H9 (cell line): Measurements from ENCODE around the gene LIPM. TPM values are rescaled to one million over a fixed set of nuclear protein-coding genes. Genes with fewer than 3 reads are reported as not detected.

Experiments
- DNase-seq: peaks from one replicate; pipeline ENCODE4 v3.0.0-alpha.2; 2017
- H2AFZ ChIP-seq: one replicate; pipeline ENCODE4 v1.6.1; 2013; ENCODE audit warnings: mild to moderate bottlenecking, low read length, control low read depth, moderate library complexity
- H2AK5ac ChIP-seq: 2 replicates; pipeline ENCODE4 v1.6.1; 2013; ENCODE audit warnings: low read length, control low read depth, mixed read lengths; ENCODE audit not compliant: insufficient read length
- H2BK120ac ChIP-seq: one replicate; pipeline ENCODE4 v1.6.1; 2013; ENCODE audit warnings: low read depth, mild to moderate bottlenecking, low read length, control low read depth, inconsistent platforms; ENCODE audit not compliant: poor library complexity, severe bottlenecking
- H2BK12ac ChIP-seq: 2 replicates; pipeline ENCODE4 v1.6.1; 2013; ENCODE audit warnings: low read length, control low read depth, mixed read lengths, low read depth; ENCODE audit not compliant: insufficient read length
- H2BK15ac ChIP-seq: 2 replicates; pipeline ENCODE4 v1.6.1; 2013; ENCODE audit warnings: low read depth, low read length, control low read depth
- H2BK20ac ChIP-seq: one replicate; pipeline ENCODE4 v1.6.1; 2013; ENCODE audit warnings: low read depth, mild to moderate bottlenecking, low read length, control low read depth, inconsistent platforms; ENCODE audit not compliant: poor library complexity, severe bottlenecking
- H2BK5ac ChIP-seq: 2 replicates; pipeline ENCODE4 v1.6.1; 2013; ENCODE audit warnings: low read length, control low read depth, mixed read lengths; ENCODE audit not compliant: insufficient read length
- H3K14ac ChIP-seq: 2 replicates; pipeline ENCODE4 v1.6.1; 2013; ENCODE audit warnings: low read length, control low read depth; ENCODE audit not compliant: insufficient read depth
- H3K18ac ChIP-seq: 2 replicates; pipeline ENCODE4 v1.6.1; 2013; ENCODE audit warnings: low read depth, mild to moderate bottlenecking, mixed read lengths, low read length, control low read depth; ENCODE audit not compliant: insufficient read length
- H3K23ac ChIP-seq: 2 replicates; pipeline ENCODE4 v1.6.1; 2013; ENCODE audit warnings: low read length, control low read depth, mixed read lengths, low read depth; ENCODE audit not compliant: insufficient read length
- H3K23me2 ChIP-seq: 2 replicates; pipeline ENCODE4 v1.6.1; 2013; ENCODE audit warnings: low read depth, mild to moderate bottlenecking, mixed read lengths, low read length, control low read depth; ENCODE audit not compliant: insufficient read length, poor library complexity, severe bottlenecking
- H3K27ac ChIP-seq: 2 replicates; pipeline ENCODE4 v1.5.1; 2013; ENCODE audit warnings: low read length, control low read depth, mixed read lengths, low read depth; ENCODE audit not compliant: insufficient read length
- H3K27me3 ChIP-seq: 2 replicates; pipeline ENCODE4 v1.6.1; 2013; ENCODE audit warnings: low read length, control low read depth, inconsistent platforms; ENCODE audit not compliant: insufficient read depth
- H3K4ac ChIP-seq: 2 replicates; pipeline ENCODE4 v1.6.1; 2013; ENCODE audit warnings: low read depth, mild to moderate bottlenecking, control low read depth, inconsistent platforms, low read length, moderate library complexity
- H3K4me1 ChIP-seq: 2 replicates; pipeline ENCODE4 v1.6.1; 2013; ENCODE audit warnings: low read length, control low read depth, inconsistent platforms; ENCODE audit not compliant: insufficient read depth
- H3K4me2 ChIP-seq: 2 replicates; pipeline ENCODE4 v1.6.1; 2013; ENCODE audit warnings: low read length, control low read depth, mixed read lengths; ENCODE audit not compliant: insufficient read length, insufficient read depth
- H3K56ac ChIP-seq: 2 replicates; pipeline ENCODE4 v1.6.1; 2013; ENCODE audit warnings: low read depth, mild to moderate bottlenecking, mixed read lengths, low read length, control low read depth; ENCODE audit not compliant: insufficient read length
- H3K79me1 ChIP-seq: 2 replicates; pipeline ENCODE4 v1.6.1; 2013; ENCODE audit warnings: low read depth, mild to moderate bottlenecking, moderate library complexity, low read length, control low read depth, inconsistent platforms; ENCODE audit not compliant: insufficient read depth, poor library complexity, severe bottlenecking
- H3K79me2 ChIP-seq: 2 replicates; pipeline ENCODE4 v1.6.1; 2013; ENCODE audit warnings: low read length, control low read depth, inconsistent platforms; ENCODE audit not compliant: insufficient read depth
- H3K9ac ChIP-seq: 2 replicates; pipeline ENCODE4 v1.6.1; 2013; ENCODE audit warnings: low read length, control low read depth, mixed read lengths; ENCODE audit not compliant: insufficient read length; ENCODE audit errors: extremely low read depth
- H3K9me3 ChIP-seq: one replicate; pipeline ENCODE4 v1.6.1; 2013; ENCODE audit warnings: low read depth, low read length, inconsistent platforms; ENCODE audit not compliant: control insufficient read depth
- H3T11ph ChIP-seq: one replicate; pipeline ENCODE4 v1.6.1; 2013; ENCODE audit warnings: mild to moderate bottlenecking, low read length, control low read depth, inconsistent platforms
- H4K20me1 ChIP-seq: one replicate; pipeline ENCODE4 v1.6.1; 2013; ENCODE audit not compliant: control insufficient read depth, insufficient read length, insufficient read depth
- H4K5ac ChIP-seq: 2 replicates; pipeline ENCODE4 v1.6.1; 2013; ENCODE audit warnings: low read depth, mild to moderate bottlenecking, mixed read lengths, low read length, control low read depth; ENCODE audit not compliant: insufficient read length
- H4K8ac ChIP-seq: replicated peaks from 2 replicates; pipeline ENCODE4 v1.6.1; 2013; ENCODE audit warnings: low read length, control low read depth, mixed read lengths, low read depth; ENCODE audit not compliant: insufficient read length
- H4K91ac ChIP-seq: 2 replicates; pipeline ENCODE4 v1.6.1; 2013; ENCODE audit warnings: low read depth, mild to moderate bottlenecking, moderate library complexity, mixed read lengths, low read length, control low read depth; ENCODE audit not compliant: insufficient read length
- H3K27ac Mint-ChIP-seq, 3 experiments: 2 replicates in 2 of 3; 3 replicates in 1 of 3; pipeline ENCODE4 v1.8.0; 2020 to 2021; ENCODE audit warnings: mixed read lengths in 3 of 3, mild to moderate bottlenecking in 1 of 3, moderate library complexity in 1 of 3
- H3K27me3 Mint-ChIP-seq: 2 replicates; pipeline ENCODE4 v1.8.0; 2021; ENCODE audit warnings: low read depth, mild to moderate bottlenecking, moderate library complexity, mixed read lengths
- H3K36me3 Mint-ChIP-seq, 3 experiments: 2 replicates in 2 of 3; 3 replicates in 1 of 3; pipeline ENCODE4 v1.8.0; 2020 to 2021; ENCODE audit warnings: low read depth in 3 of 3, mixed read lengths in 3 of 3; ENCODE audit not compliant: insufficient read depth in 1 of 3
- H3K4me1 Mint-ChIP-seq, 2 experiments: 2 replicates each; pipeline ENCODE4 v1.8.0; 2020; ENCODE audit warnings: mixed read lengths in 2 of 2
- H3K4me3 Mint-ChIP-seq, 2 experiments: 2 replicates in 1 of 2; 3 replicates in 1 of 2; pipeline ENCODE4 v1.8.0; 2020 to 2021; ENCODE audit warnings: mild to moderate bottlenecking in 2 of 2, mixed read lengths in 2 of 2, moderate library complexity in 1 of 2
- H3K9me3 Mint-ChIP-seq, 2 experiments: 2 replicates in 1 of 2; 3 replicates in 1 of 2; pipeline ENCODE4 v1.8.0; 2020; ENCODE audit warnings: mild to moderate bottlenecking in 2 of 2, mixed read lengths in 2 of 2, moderate library complexity in 1 of 2
- CTCF ChIP-seq: fragments of 200-600 bp; sonication (generic); conservative IDR thresholded peaks from 3 replicates; pipeline ENCODE4 v1.8.0; 2021; ENCODE audit warnings: antibody characterized with exemption, mild to moderate bottlenecking
- WGBS: extraction: QIAGEN DNeasy Blood & Tissue Kit; methylation state at CpG from one replicate; pipeline ENCODE4 v1.1.7; 2013; ENCODE audit warnings: missing lambda C conversion rate, low lambda C conversion rate, mixed read lengths; ENCODE audit not compliant: insufficient read length; ENCODE audit errors: extremely low coverage; 5-methylcytosine and 5-hydroxymethylcytosine counted together
- total RNA-seq: library from RNA; stranded (reverse); gene quantifications from 2 replicates; pipeline ENCODE4 v1.2.1, GENCODE V29; 2021

Gene LIPM
- total RNA-seq, 1 experiment from 2014 or later = not detected

GRCh38 chr10:88841316-88842111 is 39.0 kb downstream of the LIPM start:
- H3K27ac ChIP-seq = no peak overlapping the region
- no peaks in the 10 kb centered on the region for H3K27me3 ChIP-seq
- H3K23ac ChIP-seq = no peak overlapping the region
- no peak overlapping the region for H2AK5ac ChIP-seq
- no peaks in the 10 kb centered on the region for H3K9me3 ChIP-seq
- no peak overlapping the region for H3T11ph ChIP-seq
- no peak overlapping the region for H2BK15ac ChIP-seq
- no peak overlapping the region for H2AFZ ChIP-seq
- no peak overlapping the region for H3K4me2 ChIP-seq
- no peak overlapping the region for H3K56ac ChIP-seq
- no peak overlapping the region for H2BK12ac ChIP-seq
- Mint-ChIP-seq H3K27me3 (no peaks in the 10 kb centered on the region; the same call in 1 of the 2 replicates), H3K36me3 (no peaks in the 10 kb centered on the region), H3K27ac (no peak overlapping the region), H3K4me3 (no peak overlapping the region), H3K4me1 (peaks cover 0 to 3% of the 10 kb centered on the region in 2 experiments; a peak in 3 of 4 replicates), H3K9me3 (no peaks in the 10 kb centered on the region)
- H3K23me2 ChIP-seq = no peaks in the 10 kb centered on the region
- H3K79me2 ChIP-seq = no peaks in the 10 kb centered on the region
- H2BK20ac ChIP-seq = no peak overlapping the region
- no peak overlapping the region for H4K8ac ChIP-seq
- H3K9ac ChIP-seq = no peak overlapping the region
- no CpG with 5 or more reads among the region's 6 CpGs for WGBS
- H4K5ac ChIP-seq = no peak overlapping the region
- H4K91ac ChIP-seq = no peak overlapping the region
- TF ChIP-seq CTCF = no peak
- H4K20me1 ChIP-seq = no peaks in the 10 kb centered on the region
- no peak for DNase-seq
- H3K14ac ChIP-seq = no peak overlapping the region
- H3K4ac ChIP-seq = no peak overlapping the region
- H3K18ac ChIP-seq = no peak overlapping the region
- no peaks in the 10 kb centered on the region for H3K79me1 ChIP-seq
- H2BK120ac ChIP-seq = no peak overlapping the region
- H3K4me1 ChIP-seq = no peaks in the 10 kb centered on the region
- H2BK5ac ChIP-seq = no peak overlapping the region
